HG02759 (cell line): ENCODE measurements around the gene DIO3.
"Not testable (repeated sequence)": the region's sequence is repeated elsewhere in the genome, so short reads cannot be mapped to it uniquely, and the experiment has no call there.

Source experiments
- ATAC-seq: cut with Tn5 transposase; IDR thresholded peaks from one replicate; pipeline ENCODE4 v1.9.1; 2021; ENCODE audit warnings: mild to moderate bottlenecking, moderate library complexity; ENCODE audit not compliant: unreplicated experiment

The DIO3 gene

GRCh38 chr14:101540481-101541462 is 20.5 kb upstream of the DIO3 start:
- no peak for ATAC-seq

GRCh38 chr14:101542391-101542790 is 18.9 kb upstream of the DIO3 start:
- no peak for ATAC-seq

GRCh38 chr14:101543814-101544213 is 17.5 kb upstream of the DIO3 start:
- no peak for ATAC-seq

GRCh38 chr14:101544550-101544949 is 16.7 kb upstream of the DIO3 start:
- ATAC-seq: no peak

- ATAC-seq: no peak
Observed at GRCh38 chr14:101546706-101547105, 14.6 kb upstream of the DIO3 start.

- ATAC-seq: no peak
Observed at GRCh38 chr14:101547107-101547738, 14.1 kb upstream of the DIO3 start.

GRCh38 chr14:101547961-101548669 is 13.2 kb upstream of the DIO3 start:
- no peak for ATAC-seq

GRCh38 chr14:101548710-101549109 is 12.6 kb upstream of the DIO3 start:
- ATAC-seq: no peak

- no peak for ATAC-seq
Observed at GRCh38 chr14:101549154-101549553, 12.1 kb upstream of the DIO3 start.

- ATAC-seq: not testable (repeated sequence)
Observed at GRCh38 chr14:101550202-101550912, 10.9 kb upstream of the DIO3 start.

- ATAC-seq: no peak
Observed at GRCh38 chr14:101551729-101552595, 9.3 kb upstream of the DIO3 start.

- ATAC-seq: no peak
Observed at GRCh38 chr14:101552786-101553231, 8.5 kb upstream of the DIO3 start.

GRCh38 chr14:101553393-101553792 is 7.9 kb upstream of the DIO3 start:
- no peak for ATAC-seq

GRCh38 chr14:101553931-101554330 is 7.4 kb upstream of the DIO3 start:
- ATAC-seq: no peak

GRCh38 chr14:101554991-101555668 is 6.2 kb upstream of the DIO3 start:
- ATAC-seq: no peak

- ATAC-seq: not testable (repeated sequence)
Observed at GRCh38 chr14:101555669-101556043, 5.6 kb upstream of the DIO3 start.

- ATAC-seq: no peak
Observed at GRCh38 chr14:101556131-101556530, 5.2 kb upstream of the DIO3 start.

- ATAC-seq: no peak
Observed at GRCh38 chr14:101556566-101557320, 4.6 kb upstream of the DIO3 start.

- no peak for ATAC-seq
Observed at GRCh38 chr14:101557321-101557695, 4.0 kb upstream of the DIO3 start.
